Measurements from ENCODE around the gene ADTRP.

The ADTRP gene

GRCh38 chr6:11780097-11780428 lies 1.5 kb upstream of the ADTRP start:
- no peak for TF ChIP-seq CTCF (IDR thresholded peaks at IDR 0.05)
- H3K27me3 ChIP-seq = no peaks in the 10 kb centered on the region
- no peak overlapping the region for H3K27ac ChIP-seq
- no peaks in the 10 kb centered on the region for H3K9me3 ChIP-seq
- H3K36me3 ChIP-seq = no peaks in the 10 kb centered on the region
- H3K4me1 ChIP-seq (ENCODE audit: control insufficient read depth in 1 of 2, insufficient read depth in 1 of 2, low read depth in 1 of 2, low read length in 1 of 2) = peaks cover 0 to 4% of the 10 kb centered on the region in 2 experiments
- H3K4me3 ChIP-seq (ENCODE audit: low read depth in 1 of 2, low read length in 1 of 2) = no peak overlapping the region

GRCh38 chr6:11779329-11780096 lies 910 bp upstream of the ADTRP start:
- Histone ChIP-seq H3K4me3 (ENCODE audit: low read depth in 1 of 2, low read length in 1 of 2) (no peak overlapping the region), H3K36me3 (no peaks in the 10 kb centered on the region), H3K9me3 (no peaks in the 10 kb centered on the region), H3K27ac (no peak overlapping the region), H3K4me1 (ENCODE audit: control insufficient read depth in 1 of 2, insufficient read depth in 1 of 2, low read depth in 1 of 2, low read length in 1 of 2) (peaks cover 0 to 4% of the 10 kb centered on the region in 2 experiments), H3K27me3 (no peaks in the 10 kb centered on the region)
- TF ChIP-seq CTCF (IDR thresholded peaks at IDR 0.05) = no peak

GRCh38 chr6:11778036-11778435 lies 567 bp downstream of the ADTRP start:
- Histone ChIP-seq H3K9me3 (no peaks in the 10 kb centered on the region), H3K4me3 (ENCODE audit: low read depth in 1 of 2, low read length in 1 of 2) (no peak overlapping the region), H3K27me3 (no peaks in the 10 kb centered on the region), H3K36me3 (no peaks in the 10 kb centered on the region), H3K27ac (no peak overlapping the region), H3K4me1 (ENCODE audit: control insufficient read depth in 1 of 2, insufficient read depth in 1 of 2, low read depth in 1 of 2, low read length in 1 of 2) (peaks cover 0 to 4% of the 10 kb centered on the region in 2 experiments)
- no peak for TF ChIP-seq CTCF (IDR thresholded peaks at IDR 0.05)

GRCh38 chr6:11775791-11776409 lies 2.7 kb downstream of the ADTRP start:
- Histone ChIP-seq H3K4me1 (ENCODE audit: control insufficient read depth in 1 of 2, insufficient read depth in 1 of 2, low read depth in 1 of 2, low read length in 1 of 2) (peaks cover 0 to 4% of the 10 kb centered on the region in 2 experiments), H3K27me3 (no peaks in the 10 kb centered on the region), H3K9me3 (no peaks in the 10 kb centered on the region), H3K36me3 (no peaks in the 10 kb centered on the region), H3K27ac (no peak overlapping the region), H3K4me3 (ENCODE audit: low read depth in 1 of 2, low read length in 1 of 2) (no peak overlapping the region)
- no peak for TF ChIP-seq CTCF (IDR thresholded peaks at IDR 0.05)

GRCh38 chr6:11774426-11774825 lies 4.2 kb downstream of the ADTRP start:
- Histone ChIP-seq H3K36me3 (no peaks in the 10 kb centered on the region), H3K27ac (no peak overlapping the region), H3K27me3 (no peaks in the 10 kb centered on the region), H3K9me3 (no peaks in the 10 kb centered on the region), H3K4me1 (ENCODE audit: control insufficient read depth in 1 of 2, insufficient read depth in 1 of 2, low read depth in 1 of 2, low read length in 1 of 2) (peaks cover 0 to 4% of the 10 kb centered on the region in 2 experiments), H3K4me3 (ENCODE audit: low read depth in 1 of 2, low read length in 1 of 2) (no peak overlapping the region)
- TF ChIP-seq CTCF (IDR thresholded peaks at IDR 0.05) = no peak

Data from neutrophil (primary cell).